ACC112 (cell line): ENCODE results near the gene ELOVL1.
A peak's percentile ranks its signal among the peaks of the same experiment; 100 is the strongest.
"Not testable (repeated sequence)": the region's sequence is repeated elsewhere in the genome, so short reads cannot be mapped to it uniquely, and the experiment has no call there.

Experiments used
- H2AFZ ChIP-seq: fragments of 200-600 bp; sonication (generic); one replicate; pipeline ENCODE4 v1.6.0; 2017; ENCODE audit warnings: antibody characterized with exemption, low read length; ENCODE audit not compliant: unreplicated experiment
- H3K27ac ChIP-seq: fragments of 200-600 bp; sonication (generic); 2 replicates; pipeline ENCODE4 v1.5.1; 2014; ENCODE audit warnings: low read depth, mild to moderate bottlenecking, antibody characterized with exemption, low read length, moderate library complexity
- H3K27me3 ChIP-seq: fragments of 200-600 bp; sonication (generic); 2 replicates; pipeline ENCODE4 v1.6.1; 2014; ENCODE audit warnings: mild to moderate bottlenecking, antibody characterized with exemption, low read length, moderate library complexity, mixed read lengths; ENCODE audit not compliant: insufficient read depth
- H3K36me3 ChIP-seq: fragments of 200-600 bp; sonication (generic); 2 replicates; pipeline ENCODE4 v1.6.1; 2016; ENCODE audit warnings: mild to moderate bottlenecking, antibody characterized with exemption, low read length, moderate library complexity, mixed read lengths; ENCODE audit not compliant: insufficient read depth
- H3K4me1 ChIP-seq: fragments of 200-600 bp; sonication (generic); one replicate; pipeline ENCODE4 v1.6.1; 2016; ENCODE audit warnings: low read length, mixed read lengths; ENCODE audit not compliant: insufficient read depth, unreplicated experiment, control insufficient read depth
- H3K4me3 ChIP-seq: fragments of 200-600 bp; sonication (generic); 2 replicates; pipeline ENCODE4 v1.5.1; 2014; ENCODE audit warnings: mild to moderate bottlenecking, low read depth, low read length
- H3K79me2 ChIP-seq: fragments of 200-600 bp; sonication (generic); one replicate; pipeline ENCODE4 v1.6.0; 2016; ENCODE audit warnings: low read length; ENCODE audit not compliant: control insufficient read depth, unreplicated experiment, insufficient read depth

The ELOVL1 gene

GRCh38 chr1:43367904-43368645 is at the start of gene ELOVL1:
Gene ELOVL1, minus strand, starts transcription at chr1:43368011. Its CDS starts 2,402 bp downstream, at chr1:43365609.
- Histone ChIP-seq H3K27ac (peak within 1 kb of the TSS; percentile 67), H3K79me2 (peaks cover 46% of the 10 kb centered on the region), H3K36me3 (peaks cover 17% of the 10 kb centered on the region; the same call in 1 of the 2 replicates), H3K27me3 (no peaks in the 10 kb centered on the region), H3K4me3 (peak within 1 kb of the TSS; percentile 86), H2AFZ (no peak within 1 kb of the TSS), H3K4me1 (peaks cover 50% of the 10 kb centered on the region)

DNA sequence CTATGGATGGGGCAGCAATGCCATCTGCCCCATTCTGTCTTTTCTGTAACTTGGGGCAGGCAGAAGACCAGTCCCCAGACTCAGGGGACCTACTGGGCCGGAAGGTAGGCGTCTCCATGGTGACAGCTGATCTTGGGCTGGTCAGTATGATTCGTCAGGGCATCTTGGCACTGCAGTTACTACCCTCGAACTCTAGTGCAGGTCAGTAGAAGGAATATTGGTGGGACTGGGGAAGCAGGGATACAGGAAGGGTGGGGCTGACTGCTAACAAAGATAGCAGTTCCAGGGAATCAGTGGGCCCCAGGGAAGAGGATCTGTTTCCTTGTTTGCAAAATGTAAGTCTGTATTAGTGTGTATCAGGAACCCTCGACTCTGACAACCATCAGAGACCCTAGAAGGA is 48.1 kb upstream of the ELOVL1 start:
- Histone ChIP-seq H3K4me3 (no peak overlapping the region), H2AFZ (no peak overlapping the region), H3K27me3 (no peaks in the 10 kb centered on the region), H3K27ac (no peak overlapping the region), H3K79me2 (no peaks in the 10 kb centered on the region), H3K36me3 (peaks cover 12% of the 10 kb centered on the region; the same call in 1 of the 2 replicates), H3K4me1 (no peaks in the 10 kb centered on the region)

GRCh38 chr1:43414634-43415223 is 46.9 kb upstream of the ELOVL1 start:
- Histone ChIP-seq H2AFZ (no peak overlapping the region), H3K79me2 (no peaks in the 10 kb centered on the region), H3K27me3 (no peaks in the 10 kb centered on the region), H3K4me3 (no peak overlapping the region), H3K27ac (no peak overlapping the region), H3K4me1 (no peaks in the 10 kb centered on the region), H3K36me3 (peaks cover 7% of the 10 kb centered on the region)

DNA sequence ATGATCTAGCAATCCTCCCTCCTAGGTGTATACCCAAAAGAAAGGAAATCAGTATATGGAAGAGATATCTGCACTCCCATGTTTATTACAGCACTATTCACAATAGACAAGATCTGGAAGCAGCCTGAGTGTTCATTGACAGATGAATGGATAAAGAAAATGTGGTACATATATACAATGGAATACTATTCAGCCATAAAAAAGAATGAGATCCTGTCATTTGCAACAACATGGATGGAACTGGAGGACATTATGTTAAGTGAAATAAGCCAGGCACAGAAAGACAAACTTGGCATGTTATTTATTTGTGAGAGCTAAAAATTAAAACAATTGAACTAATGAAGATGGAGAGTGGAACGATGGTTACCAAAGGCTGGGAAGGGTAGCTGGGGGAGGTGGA is 45.6 kb upstream of the ELOVL1 start:
- H3K4me1 ChIP-seq, H3K79me2 ChIP-seq, H3K27me3 ChIP-seq, H3K27ac ChIP-seq, H3K4me3 ChIP-seq, H2AFZ ChIP-seq: not testable (repeated sequence)
- peaks cover 13% of the 10 kb centered on the region for H3K36me3 ChIP-seq

- no peaks in the 10 kb centered on the region for H3K79me2 ChIP-seq
- H3K27ac ChIP-seq: no peak overlapping the region
- no peak overlapping the region for H2AFZ ChIP-seq
- H3K27me3 ChIP-seq: no peaks in the 10 kb centered on the region
- no peaks in the 10 kb centered on the region for H3K4me1 ChIP-seq
- peaks cover 16% of the 10 kb centered on the region for H3K36me3 ChIP-seq
- no peak overlapping the region for H3K4me3 ChIP-seq
These were observed 42.8 kb upstream of the ELOVL1 start for GRCh38 chr1:43410571-43410970.

- peaks cover 26% of the 10 kb centered on the region for H3K36me3 ChIP-seq
- no peak overlapping the region for H3K4me3 ChIP-seq
- no peak overlapping the region for H2AFZ ChIP-seq
- H3K4me1 ChIP-seq: no peaks in the 10 kb centered on the region
- H3K79me2 ChIP-seq: peaks cover 8% of the 10 kb centered on the region
- no peak overlapping the region for H3K27ac ChIP-seq
- H3K27me3 ChIP-seq: no peaks in the 10 kb centered on the region
These were observed 38.0 kb upstream of the ELOVL1 start for GRCh38 chr1:43405876-43406234.

GRCh38 chr1:43405219-43405875 is 37.5 kb upstream of the ELOVL1 start:
- no peak overlapping the region for H3K27ac ChIP-seq
- H2AFZ ChIP-seq: no peak overlapping the region
- H3K36me3 ChIP-seq: peaks cover 26% of the 10 kb centered on the region

DNA sequence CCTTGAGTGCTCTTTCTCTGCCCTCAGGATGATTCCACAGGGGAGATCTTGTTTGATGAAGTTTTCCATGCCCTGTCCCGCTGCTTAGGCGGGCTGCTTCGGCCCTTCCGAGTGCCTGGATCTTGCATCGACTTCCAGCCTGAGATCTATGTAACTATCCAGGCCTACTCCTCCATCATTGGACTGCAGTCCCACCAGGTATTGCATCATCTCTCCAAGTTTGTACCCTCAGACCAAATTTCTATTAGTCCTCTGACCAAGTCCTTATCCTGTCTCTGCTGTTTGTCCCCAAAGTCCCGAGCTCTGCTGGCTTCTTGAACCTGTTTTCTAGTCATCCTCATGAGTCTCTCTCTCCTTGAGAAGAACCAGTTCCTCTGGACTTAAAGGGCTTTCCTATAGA is 36.5 kb upstream of the ELOVL1 start:
- Histone ChIP-seq H3K36me3 (peaks cover 22% of the 10 kb centered on the region), H3K27ac (no peak overlapping the region)

More at GRCh38 chr1:43405219-43405875, 37.5 kb upstream of the ELOVL1 start:
- no peak overlapping the region for H3K4me3 ChIP-seq
- no peaks in the 10 kb centered on the region for H3K4me1 ChIP-seq
- peaks cover 9% of the 10 kb centered on the region for H3K79me2 ChIP-seq
- no peaks in the 10 kb centered on the region for H3K27me3 ChIP-seq

DNA sequence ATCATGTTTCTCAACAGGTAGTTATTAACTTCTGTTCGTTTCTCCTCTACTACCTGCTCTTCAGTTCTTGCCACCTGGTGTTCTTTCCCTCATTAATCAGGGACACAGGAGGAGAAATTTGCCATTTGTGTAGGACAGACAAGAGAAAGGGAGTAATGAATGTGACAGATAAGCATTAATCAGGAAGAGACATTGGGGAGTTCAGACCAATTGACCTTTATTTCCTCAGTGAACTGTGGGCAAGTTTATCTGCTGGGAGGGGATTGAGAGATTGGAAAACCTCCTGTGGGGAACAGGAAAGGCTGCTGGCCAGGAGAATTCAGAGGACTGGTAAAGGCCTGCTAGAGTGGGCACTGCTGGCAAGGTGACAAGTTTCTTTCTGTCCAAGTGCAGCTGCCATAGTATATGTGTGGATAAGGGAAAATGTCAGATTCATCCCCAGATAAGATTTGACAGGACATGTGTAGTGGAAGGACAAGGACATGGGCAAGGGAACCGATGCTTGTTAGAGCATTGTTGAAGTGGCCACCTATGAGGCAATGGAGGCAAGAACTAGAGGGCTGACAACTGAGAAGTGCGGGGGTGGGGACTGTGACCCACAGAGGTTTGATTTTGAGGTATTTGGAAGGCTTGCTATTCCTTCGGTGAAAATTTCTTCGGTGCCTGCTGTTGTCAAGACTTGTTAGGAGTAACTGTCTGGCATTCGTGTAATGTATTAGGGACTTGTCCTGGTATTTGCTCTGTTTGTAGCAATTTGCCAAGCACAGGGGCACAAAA is 34.5 kb upstream of the ELOVL1 start:
- peaks cover 17% of the 10 kb centered on the region for H3K36me3 ChIP-seq

More for the DNA sequence above, 36.5 kb upstream of the ELOVL1 start:
- no peak overlapping the region for H3K4me3 ChIP-seq
- H2AFZ ChIP-seq: no peak overlapping the region
- H3K27me3 ChIP-seq: no peaks in the 10 kb centered on the region
- H3K4me1 ChIP-seq: no peaks in the 10 kb centered on the region
- H3K79me2 ChIP-seq: peaks cover 9% of the 10 kb centered on the region

DNA sequence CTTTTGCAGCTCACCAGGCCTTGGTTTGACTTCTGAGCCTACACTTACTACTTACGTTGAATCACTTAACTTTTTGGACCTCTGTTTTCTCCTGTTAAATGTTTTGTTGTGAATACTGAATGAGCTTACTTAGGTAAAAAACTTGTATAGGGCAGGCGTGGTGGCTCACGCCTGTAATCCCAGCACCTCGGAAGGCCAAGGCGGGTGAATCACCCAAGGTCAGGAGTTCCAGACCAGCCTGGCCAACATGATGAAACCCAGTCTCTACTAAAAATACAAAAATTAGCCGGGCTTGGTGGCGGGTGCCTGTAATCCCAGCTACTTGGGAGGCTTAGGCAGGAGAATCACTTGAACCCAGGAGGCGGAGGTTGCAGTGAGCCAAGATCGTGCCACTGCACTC is 32.6 kb upstream of the ELOVL1 start:
- H3K4me1 ChIP-seq, H3K27me3 ChIP-seq, H2AFZ ChIP-seq, H3K27ac ChIP-seq, H3K4me3 ChIP-seq: not testable (repeated sequence)
- Histone ChIP-seq H3K79me2 (peaks cover 15% of the 10 kb centered on the region), H3K36me3 (peaks cover 14% of the 10 kb centered on the region)

More for the DNA sequence above, 34.5 kb upstream of the ELOVL1 start:
- H3K79me2 ChIP-seq: peaks cover 15% of the 10 kb centered on the region
- no peak overlapping the region for H3K4me3 ChIP-seq
- H3K4me1 ChIP-seq: no peaks in the 10 kb centered on the region
- no peaks in the 10 kb centered on the region for H3K27me3 ChIP-seq
- H2AFZ ChIP-seq: no peak overlapping the region
- no peak overlapping the region for H3K27ac ChIP-seq
